GM19238 (cell line): ENCODE measurements around the gene LCLAT1.

ENCODE experiments used
- DNase-seq: peaks from one replicate; pipeline ENCODE4 v3.0.0; 2011; ENCODE audit warnings: low spot score; ENCODE audit not compliant: insufficient read length

LCLAT1 gene

GRCh38 chr2:30447149-30448045 lies at the start of gene LCLAT1:
Gene LCLAT1 (plus strand): TSS chr2:30447246. CDS start chr2:30525591, 78,345 bp downstream.
- peak; percentile 70 for DNase-seq

DNA sequence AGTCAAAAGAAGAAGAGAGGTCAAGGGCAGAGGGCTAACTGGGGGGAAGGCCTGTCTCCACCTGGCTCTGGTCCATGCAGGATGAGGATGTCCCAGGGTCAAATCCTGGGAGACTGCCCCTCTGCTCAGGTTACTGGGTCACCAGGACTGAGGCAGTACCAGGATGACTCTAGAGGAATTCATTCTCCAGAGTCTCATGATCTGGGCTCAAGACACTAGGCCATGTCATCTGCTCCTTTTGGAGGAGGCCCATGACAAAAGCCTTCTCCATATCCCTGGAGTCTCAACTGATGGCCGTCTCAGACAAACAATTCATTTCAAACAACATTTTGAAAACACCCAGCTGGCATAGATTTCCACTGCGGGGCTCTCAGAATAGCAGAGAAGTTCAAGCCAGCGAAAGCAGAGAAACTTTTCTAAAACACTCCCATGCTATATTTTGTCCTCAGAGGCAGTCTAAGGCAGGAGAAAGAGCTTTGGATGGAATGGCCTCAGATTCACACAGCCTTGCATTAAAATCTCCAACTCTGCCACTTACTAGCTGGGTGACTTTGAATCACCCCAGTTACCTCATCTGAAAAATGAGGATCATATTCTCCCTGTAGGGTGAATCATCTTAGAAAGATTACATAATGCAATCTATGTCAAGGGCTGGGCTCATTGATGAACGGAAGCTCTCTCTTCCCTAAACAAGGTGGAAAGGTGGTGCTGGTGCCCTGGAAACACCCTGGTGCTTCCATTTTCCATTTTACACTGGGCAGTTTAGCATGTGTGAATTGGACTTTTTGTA lies 48.8 kb upstream of the LCLAT1 start:
- no peak for DNase-seq

GRCh38 chr2:30400151-30400954 lies 46.7 kb upstream of the LCLAT1 start:
- no peak for DNase-seq

- DNase-seq: no peak
Measured at GRCh38 chr2:30402441-30403182, 44.4 kb upstream of the LCLAT1 start.

GRCh38 chr2:30403592-30404312 lies 43.3 kb upstream of the LCLAT1 start:
- no peak for DNase-seq

- no peak for DNase-seq
Measured at GRCh38 chr2:30404319-30405259, 42.5 kb upstream of the LCLAT1 start.

- no peak for DNase-seq
Measured at GRCh38 chr2:30405260-30405605, 41.8 kb upstream of the LCLAT1 start.

GRCh38 chr2:30406853-30407252 lies 40.2 kb upstream of the LCLAT1 start:
- DNase-seq: no peak

DNA sequence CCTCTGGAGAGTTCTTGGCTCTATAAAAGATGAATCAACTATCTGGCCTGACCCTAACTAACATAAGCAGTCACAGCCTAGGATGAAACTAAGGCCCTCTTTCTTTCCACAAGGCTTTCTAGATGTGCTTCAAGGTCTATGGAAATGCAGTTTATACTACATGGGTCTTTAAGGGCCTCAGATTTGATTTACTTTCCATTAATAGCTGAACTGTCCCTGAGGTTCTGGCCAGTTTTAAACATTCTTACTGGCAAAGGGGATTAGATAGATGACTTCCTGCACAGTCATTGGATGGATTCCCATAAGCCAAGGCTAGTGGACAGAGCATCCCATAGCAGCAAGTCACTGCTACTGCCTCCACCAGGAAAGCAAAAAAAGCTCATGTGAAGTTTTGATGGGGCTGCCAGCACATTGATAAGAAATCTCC lies 38.1 kb upstream of the LCLAT1 start:
- DNase-seq: no peak

DNA sequence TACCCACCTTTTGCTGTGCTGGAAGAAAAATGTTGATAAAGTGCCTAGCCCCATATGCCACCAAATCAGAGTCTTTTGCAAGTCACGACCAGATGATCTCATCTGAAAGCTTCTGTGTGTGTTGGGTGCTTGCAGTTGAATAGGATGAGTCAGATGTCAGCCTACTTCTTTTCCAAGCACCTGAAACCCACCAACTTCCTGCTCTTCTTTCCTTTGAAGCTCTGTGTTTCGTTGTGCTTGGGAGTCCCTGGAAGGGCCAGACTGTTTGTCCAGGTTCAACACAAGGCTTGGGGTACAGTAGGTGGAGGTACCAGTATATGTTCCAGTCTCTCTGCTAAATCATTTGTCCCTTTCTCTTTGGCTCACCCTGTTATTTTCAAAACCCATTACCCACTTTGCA lies 36.8 kb upstream of the LCLAT1 start:
- DNase-seq: no peak

DNA sequence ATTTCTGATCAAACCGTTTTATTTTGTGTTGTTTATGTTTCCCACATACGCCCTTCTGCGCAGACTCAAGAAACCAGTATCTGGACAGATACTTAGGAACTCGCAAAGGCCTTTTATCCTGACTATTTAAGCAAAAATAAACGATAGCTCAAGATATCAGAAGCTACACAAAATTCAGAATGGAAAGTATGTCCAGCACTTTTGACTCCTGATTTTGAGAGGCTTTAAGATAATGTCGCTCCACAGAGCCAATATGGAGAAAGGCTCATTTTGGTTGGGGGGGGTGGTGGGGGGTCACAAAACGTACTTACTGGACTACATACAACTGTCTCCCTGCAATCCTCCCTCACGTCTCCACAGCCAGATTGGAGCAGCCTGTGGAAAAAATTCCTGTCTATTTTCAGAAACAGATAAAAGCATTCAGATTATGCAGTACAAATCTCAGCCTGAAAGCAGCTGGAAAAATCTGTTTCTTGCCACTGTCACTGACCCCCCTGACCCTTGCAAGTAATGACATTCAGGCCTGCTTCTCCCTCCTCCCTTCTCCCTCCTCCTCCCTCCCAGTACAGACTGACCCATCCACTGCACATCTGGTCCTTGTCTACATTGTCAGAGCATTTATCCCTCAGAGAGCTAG lies 34.9 kb upstream of the LCLAT1 start:
- DNase-seq: no peak

DNA sequence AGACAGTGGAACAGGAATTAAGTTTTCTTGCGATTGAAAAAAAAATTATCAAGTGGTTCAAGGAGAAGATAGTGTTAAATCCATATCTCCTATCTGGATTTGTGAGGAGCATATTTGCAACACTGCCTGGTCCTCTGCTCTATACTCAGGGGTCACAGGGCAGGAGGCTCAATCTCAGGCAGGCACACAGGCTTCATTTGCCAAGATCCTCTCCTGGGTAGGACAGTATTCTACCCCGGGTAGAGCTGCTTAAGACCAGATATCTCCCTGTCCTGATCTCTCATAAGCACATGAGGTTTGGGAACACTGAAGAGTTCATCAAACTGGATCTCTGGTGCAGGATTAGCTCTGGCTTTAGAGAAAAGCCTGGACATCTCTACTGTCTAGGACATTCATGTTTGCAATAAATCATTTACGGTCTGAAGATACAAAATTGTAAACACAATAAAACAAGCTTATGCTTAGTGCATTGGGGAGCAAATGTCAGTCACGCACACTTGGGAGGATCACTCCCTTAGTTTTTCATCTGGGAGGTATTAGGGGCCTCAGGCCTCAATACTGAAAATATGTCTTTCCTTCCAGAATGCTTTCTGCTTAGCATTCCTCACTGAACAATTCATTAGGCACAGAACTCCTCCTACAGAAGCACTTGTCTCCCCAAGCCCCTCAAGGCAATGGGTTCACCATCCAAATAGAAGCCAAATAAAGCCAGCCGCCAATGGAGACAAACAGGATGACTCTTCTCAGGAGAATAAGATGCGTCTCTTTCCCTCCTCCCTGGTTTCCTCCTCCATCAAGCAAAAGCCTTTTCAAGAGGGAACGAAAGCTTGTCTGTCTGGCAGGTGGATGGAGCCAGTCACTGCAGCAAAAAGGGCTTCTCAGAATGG lies 34.1 kb upstream of the LCLAT1 start:
- no peak for DNase-seq

DNA sequence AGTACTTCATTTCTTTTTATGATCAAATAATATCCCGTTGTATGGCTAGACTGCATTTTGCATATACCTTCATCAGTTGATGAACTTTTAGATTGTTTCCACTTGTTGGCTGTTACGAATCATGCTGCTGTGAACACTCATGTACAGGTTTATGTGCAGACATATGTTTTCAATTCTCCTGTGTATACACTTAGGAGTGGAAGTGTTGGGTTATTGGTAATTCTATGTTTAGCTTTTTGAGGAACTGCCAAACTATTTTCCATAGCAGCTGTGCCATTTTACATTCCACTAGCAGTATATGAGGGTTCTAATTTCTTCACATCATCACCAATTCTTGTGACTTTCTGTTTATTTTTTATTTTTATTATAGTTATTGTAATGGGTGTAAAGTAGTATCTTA lies 32.1 kb upstream of the LCLAT1 start:
- no peak for DNase-seq

DNA sequence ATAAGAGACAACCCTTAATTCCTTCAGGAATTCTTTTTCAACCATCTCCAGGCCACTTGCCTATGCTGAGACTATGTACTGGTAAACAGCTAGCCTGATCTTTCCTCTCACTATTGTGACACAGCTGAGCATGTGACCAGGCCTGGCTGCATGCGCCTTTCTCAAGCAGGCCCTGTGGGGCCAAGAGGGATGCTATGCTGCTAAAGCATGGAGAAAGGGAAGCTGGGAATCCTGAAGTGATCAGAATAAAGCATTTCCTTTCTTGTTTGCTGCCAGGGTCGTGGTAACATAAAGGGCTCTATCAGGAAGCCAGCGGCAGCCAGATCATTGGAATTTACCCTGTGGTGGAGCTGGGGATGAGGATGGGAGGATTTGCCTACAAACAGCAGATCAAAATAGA lies 29.8 kb upstream of the LCLAT1 start:
- DNase-seq: no peak

DNA sequence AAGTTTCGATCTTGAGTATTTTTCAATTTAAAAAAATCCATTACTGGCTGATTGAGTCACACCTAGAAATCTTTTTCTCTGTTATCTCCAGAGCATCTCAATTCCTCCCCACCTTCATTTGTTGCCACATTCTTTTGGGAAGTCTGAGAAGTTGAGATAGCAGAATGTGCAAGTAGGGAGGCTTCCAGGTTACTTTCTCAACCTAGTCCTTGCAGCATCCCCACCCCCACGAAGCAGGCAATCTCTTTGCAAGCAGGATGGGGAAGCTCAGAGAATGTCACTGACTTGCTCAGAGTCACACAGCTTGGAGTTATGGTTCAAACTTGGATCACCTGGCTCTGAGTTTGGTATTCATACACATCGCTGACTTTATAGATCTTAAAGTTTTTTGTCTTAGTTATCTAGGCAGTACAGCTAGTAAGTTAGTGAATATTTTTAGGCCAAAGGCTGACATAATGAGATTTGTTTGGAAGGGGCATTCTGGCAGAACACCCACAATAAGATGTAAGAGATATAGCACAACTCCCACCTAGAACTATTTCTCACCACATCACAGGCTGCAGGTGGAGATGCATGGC lies 25.9 kb upstream of the LCLAT1 start:
- no peak for DNase-seq

GRCh38 chr2:30421604-30422443 lies 25.2 kb upstream of the LCLAT1 start:
- DNase-seq: no peak
